ENCODE measurements around the gene MAD1L1. TPM values are rescaled to one million over a fixed set of nuclear protein-coding genes. Genes with fewer than 3 reads are reported as not detected.

MAD1L1 gene
- total RNA-seq, 4 donors from 2014 or later = 21.0 to 49.7 (median 29.8) TPM

- TF ChIP-seq CTCF (IDR thresholded peaks at IDR 0.05; ENCODE audit: low read depth) = no peak
These were observed 75.8 kb downstream of the MAD1L1 start for GRCh38 chr7:2156756-2157472.

GRCh38 chr7:2154831-2155230, 77.9 kb downstream of the MAD1L1 start:
- TF ChIP-seq CTCF (IDR thresholded peaks at IDR 0.05; ENCODE audit: low read depth) = no peak

- no peak for TF ChIP-seq CTCF (IDR thresholded peaks at IDR 0.05; ENCODE audit: low read depth)
These were observed 78.6 kb downstream of the MAD1L1 start for GRCh38 chr7:2154121-2154520.

GRCh38 chr7:2152646-2153045, 80.1 kb downstream of the MAD1L1 start:
- TF ChIP-seq CTCF (IDR thresholded peaks at IDR 0.05; ENCODE audit: low read depth) = no peak

GRCh38 chr7:2151801-2152612, 80.7 kb downstream of the MAD1L1 start:
- TF ChIP-seq CTCF (IDR thresholded peaks at IDR 0.05; ENCODE audit: low read depth) = no peak

- no peak for TF ChIP-seq CTCF (IDR thresholded peaks at IDR 0.05; ENCODE audit: low read depth)
These were observed 81.5 kb downstream of the MAD1L1 start for GRCh38 chr7:2151237-2151636.

- no peak for TF ChIP-seq CTCF (IDR thresholded peaks at IDR 0.05; ENCODE audit: low read depth)
These were observed 82.3 kb downstream of the MAD1L1 start for GRCh38 chr7:2150445-2150815.
